Measurements from ENCODE around the gene GATD1.

Gene GATD1

DNA sequence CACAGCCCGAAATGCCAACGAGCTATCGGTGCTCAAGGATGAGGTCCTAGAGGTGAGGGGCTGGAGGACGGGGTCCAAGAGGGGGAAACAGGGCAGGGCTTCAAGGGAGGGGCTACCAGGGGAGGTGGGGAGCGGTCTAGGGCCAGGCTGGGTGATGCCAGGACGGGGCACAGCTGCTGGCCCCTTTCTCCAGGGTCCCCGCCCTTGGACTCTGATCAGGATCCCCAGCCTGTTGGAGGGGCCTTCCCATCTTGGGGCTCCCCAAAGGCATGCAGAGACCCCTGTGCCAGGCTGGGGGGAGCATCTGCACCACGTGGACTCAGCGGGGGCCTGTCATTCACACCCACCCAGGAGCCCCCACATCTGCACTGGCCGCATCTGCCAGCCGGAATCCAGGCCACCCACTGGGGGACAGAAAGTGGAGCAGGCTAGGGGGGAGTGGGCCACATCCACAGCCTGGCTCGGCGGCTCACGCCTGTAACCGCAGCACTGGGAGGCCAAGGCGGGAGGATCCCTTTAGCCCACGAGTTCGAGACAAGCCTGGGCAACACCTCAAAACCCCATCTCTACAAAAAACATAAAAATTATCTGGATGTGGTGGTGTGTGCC lies 52.4 kb downstream of the GATD1 start:
- DNase-seq, result no peak

GRCh38 chr11:724049-724777 lies 53.1 kb downstream of the GATD1 start:
- DNase-seq, result peak; percentile 29

DNA sequence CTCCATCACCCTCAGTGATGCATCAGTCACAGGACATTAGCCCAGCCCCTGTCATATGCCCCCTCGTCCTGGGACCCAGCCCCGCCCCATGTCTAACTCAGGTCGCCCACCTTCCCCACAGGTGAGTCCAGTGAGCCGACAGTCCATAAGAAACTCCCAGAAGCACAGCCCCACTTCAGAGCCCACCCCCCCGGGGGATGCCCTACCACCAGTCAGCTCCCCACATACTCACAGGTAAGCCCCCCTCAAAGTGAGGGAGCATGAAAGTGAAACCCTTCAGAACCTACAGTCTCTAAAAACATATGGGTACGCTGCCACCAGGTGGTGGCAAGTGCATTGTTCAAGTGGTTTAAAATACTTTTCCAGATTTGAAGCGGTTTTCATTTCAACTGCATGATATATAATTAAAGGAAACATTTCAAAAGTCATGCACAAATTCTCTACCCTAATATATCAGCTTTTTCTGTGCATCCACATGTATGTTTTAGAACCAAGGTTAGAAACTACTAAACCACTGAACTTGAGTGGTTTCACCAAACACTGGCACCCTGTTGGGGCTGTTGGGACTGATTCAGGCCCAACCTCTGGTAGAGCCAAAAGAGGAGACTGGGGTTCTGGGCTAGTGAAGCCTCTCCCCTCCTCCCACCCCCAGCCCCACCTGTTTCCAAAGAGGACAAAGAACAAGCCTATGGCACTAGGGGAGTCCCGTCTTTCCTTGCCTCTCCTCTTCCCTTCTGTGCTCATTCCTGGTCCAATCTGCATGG lies 54.0 kb downstream of the GATD1 start:
- DNase-seq, result peak; percentile 54

DNA sequence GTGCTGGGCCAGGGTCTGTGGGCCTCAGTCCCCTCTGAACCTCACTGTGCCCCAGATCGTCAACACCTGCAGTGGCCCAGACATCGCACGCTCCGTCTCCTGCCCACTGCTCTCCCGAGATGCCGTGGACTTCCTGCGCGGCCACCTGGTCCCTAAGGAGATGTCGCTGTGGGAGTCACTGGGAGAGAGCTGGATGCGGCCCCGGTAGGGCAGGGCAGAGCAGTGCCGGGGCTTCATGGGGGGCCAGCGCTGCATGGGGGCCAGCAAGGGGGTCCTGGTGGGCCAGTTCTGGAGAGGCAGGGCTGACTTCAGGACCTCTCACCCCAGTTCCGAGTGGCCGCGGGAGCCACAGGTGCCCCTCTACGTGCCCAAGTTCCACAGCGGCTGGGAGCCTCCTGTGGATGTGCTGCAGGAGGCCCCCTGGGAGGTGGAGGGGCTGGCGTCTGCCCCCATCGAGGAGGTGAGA lies 54.9 kb downstream of the GATD1 start:
- DNase-seq, result no peak

GRCh38 chr11:721741-722345 lies 55.4 kb downstream of the GATD1 start:
- peak; percentile 65 for DNase-seq

DNA sequence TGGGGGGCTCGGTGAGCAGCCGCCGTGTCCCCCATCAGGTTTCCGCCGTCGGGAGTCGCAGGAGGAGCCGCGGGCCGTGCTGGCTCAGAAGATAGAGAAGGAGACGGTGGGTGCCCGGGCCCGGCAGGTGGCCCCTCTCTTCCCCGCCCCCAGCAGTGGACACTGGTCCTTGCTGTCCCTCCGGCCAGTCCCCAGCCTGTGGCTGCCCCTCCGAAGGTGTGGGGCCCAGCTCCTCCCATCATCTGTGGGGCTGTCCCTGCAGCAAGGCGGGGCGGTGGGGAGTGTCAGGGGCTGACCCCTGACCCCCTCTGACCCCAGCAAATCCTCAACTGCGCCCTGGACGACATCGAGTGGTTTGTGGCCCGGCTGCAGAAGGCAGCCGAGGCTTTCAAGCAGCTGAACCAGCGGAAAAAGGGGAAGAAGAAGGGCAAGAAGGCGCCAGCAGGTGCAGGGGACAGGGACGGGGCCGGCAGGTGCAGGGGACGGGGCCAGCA lies 56.0 kb downstream of the GATD1 start:
- DNase-seq, result no peak

DNA sequence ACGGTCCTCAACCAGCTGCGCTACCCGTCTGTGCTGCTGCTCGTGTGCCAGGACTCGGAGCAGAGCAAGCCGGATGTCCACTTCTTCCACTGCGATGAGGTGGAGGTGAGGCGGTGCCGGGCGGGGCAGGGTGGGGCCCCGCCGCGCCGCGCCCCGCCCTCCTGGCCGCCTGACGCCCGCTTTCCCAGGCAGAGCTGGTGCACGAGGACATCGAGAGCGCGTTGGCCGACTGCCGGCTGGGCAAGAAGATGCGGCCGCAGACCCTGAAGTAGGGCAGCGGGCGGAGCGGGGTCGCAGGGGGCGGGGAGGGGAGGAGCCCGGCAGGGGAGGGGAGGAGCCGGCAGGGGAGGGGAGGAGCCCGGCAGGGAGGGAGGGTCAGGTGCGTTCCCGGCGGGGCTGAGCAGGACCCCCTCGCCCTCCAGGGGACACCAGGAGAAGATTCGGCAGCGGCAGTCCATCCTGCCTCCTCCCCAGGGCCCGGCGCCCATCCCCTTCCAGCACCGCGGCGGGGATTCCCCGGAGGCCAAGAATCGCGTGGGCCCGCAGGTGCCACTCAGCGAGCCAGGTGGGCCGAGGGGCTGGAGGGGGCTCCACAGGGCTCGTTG lies 56.5 kb downstream of the GATD1 start:
- peak; percentile 63 for DNase-seq

- DNase-seq, result no peak
Measured at GRCh38 chr11:720017-720641, 57.2 kb downstream of the GATD1 start.

DNA sequence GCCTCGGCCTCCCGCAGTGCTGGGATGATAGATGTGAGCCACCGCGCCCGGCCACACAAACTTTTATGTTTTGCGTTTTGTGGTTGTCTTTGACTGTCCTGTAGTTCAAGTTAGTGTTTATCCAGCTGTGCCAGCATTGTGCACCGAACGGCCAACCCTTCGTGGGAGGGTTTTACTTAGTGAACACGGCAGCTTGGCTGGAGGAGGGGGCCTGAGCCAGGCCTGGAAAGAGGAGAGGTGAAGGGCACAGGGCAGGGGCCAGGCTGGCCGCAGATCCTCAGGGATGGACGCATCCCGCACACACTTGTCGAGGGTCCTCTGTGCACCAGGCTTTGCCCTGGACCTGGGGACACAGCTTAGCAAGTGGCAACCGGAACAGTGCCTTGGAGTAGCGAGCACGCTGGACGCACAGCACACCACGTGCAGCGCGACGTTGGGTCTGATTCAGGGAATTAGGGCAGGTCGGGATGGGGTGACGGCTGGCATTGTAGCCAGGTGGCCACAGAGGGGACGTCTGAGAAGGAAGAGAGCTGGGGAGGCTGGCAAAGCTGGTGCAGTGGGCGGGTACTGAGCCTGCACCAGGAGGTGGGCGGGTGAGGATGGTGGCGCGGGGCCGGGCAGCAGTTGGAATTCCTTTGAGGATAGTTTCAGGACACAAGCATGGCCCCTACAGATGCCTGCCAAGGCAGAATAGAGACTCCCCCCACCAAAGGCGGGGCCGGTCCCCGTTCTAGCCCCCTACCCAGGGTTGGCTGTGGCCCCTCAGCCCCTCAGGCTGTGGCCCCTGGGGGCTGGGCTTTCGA lies 57.9 kb downstream of the GATD1 start:
- no peak for DNase-seq

Measured in activated T-cell treated with anti-CD3 and anti-CD28 coated beads, Interleukin-2, amount 50 U/mL, for 1 hour (primary cell).